H9 (cell line): ENCODE measurements around the gene HCRTR2. TPM values are rescaled to one million over a fixed set of nuclear protein-coding genes. Genes with fewer than 3 reads are reported as not detected.

ENCODE experiments used
- DNase-seq: peaks from one replicate; pipeline ENCODE4 v3.0.0-alpha.2; 2017
- H2AFZ ChIP-seq: one replicate; pipeline ENCODE4 v1.6.1; 2013; ENCODE audit warnings: mild to moderate bottlenecking, low read length, control low read depth, moderate library complexity
- H2AK5ac ChIP-seq: 2 replicates; pipeline ENCODE4 v1.6.1; 2013; ENCODE audit warnings: low read length, control low read depth, mixed read lengths; ENCODE audit not compliant: insufficient read length
- H2BK120ac ChIP-seq: one replicate; pipeline ENCODE4 v1.6.1; 2013; ENCODE audit warnings: low read depth, mild to moderate bottlenecking, low read length, control low read depth, inconsistent platforms; ENCODE audit not compliant: poor library complexity, severe bottlenecking
- H2BK12ac ChIP-seq: 2 replicates; pipeline ENCODE4 v1.6.1; 2013; ENCODE audit warnings: low read length, control low read depth, mixed read lengths, low read depth; ENCODE audit not compliant: insufficient read length
- H2BK15ac ChIP-seq: 2 replicates; pipeline ENCODE4 v1.6.1; 2013; ENCODE audit warnings: low read depth, low read length, control low read depth
- H2BK20ac ChIP-seq: one replicate; pipeline ENCODE4 v1.6.1; 2013; ENCODE audit warnings: low read depth, mild to moderate bottlenecking, low read length, control low read depth, inconsistent platforms; ENCODE audit not compliant: poor library complexity, severe bottlenecking
- H2BK5ac ChIP-seq: 2 replicates; pipeline ENCODE4 v1.6.1; 2013; ENCODE audit warnings: low read length, control low read depth, mixed read lengths; ENCODE audit not compliant: insufficient read length
- H3K14ac ChIP-seq: 2 replicates; pipeline ENCODE4 v1.6.1; 2013; ENCODE audit warnings: low read length, control low read depth; ENCODE audit not compliant: insufficient read depth
- H3K18ac ChIP-seq: 2 replicates; pipeline ENCODE4 v1.6.1; 2013; ENCODE audit warnings: low read depth, mild to moderate bottlenecking, mixed read lengths, low read length, control low read depth; ENCODE audit not compliant: insufficient read length
- H3K23ac ChIP-seq: 2 replicates; pipeline ENCODE4 v1.6.1; 2013; ENCODE audit warnings: low read length, control low read depth, mixed read lengths, low read depth; ENCODE audit not compliant: insufficient read length
- H3K23me2 ChIP-seq: 2 replicates; pipeline ENCODE4 v1.6.1; 2013; ENCODE audit warnings: low read depth, mild to moderate bottlenecking, mixed read lengths, low read length, control low read depth; ENCODE audit not compliant: insufficient read length, poor library complexity, severe bottlenecking
- H3K27ac ChIP-seq: 2 replicates; pipeline ENCODE4 v1.5.1; 2013; ENCODE audit warnings: low read length, control low read depth, mixed read lengths, low read depth; ENCODE audit not compliant: insufficient read length
- H3K27me3 ChIP-seq: 2 replicates; pipeline ENCODE4 v1.6.1; 2013; ENCODE audit warnings: low read length, control low read depth, inconsistent platforms; ENCODE audit not compliant: insufficient read depth
- H3K4ac ChIP-seq: 2 replicates; pipeline ENCODE4 v1.6.1; 2013; ENCODE audit warnings: low read depth, mild to moderate bottlenecking, control low read depth, inconsistent platforms, low read length, moderate library complexity
- H3K4me1 ChIP-seq: 2 replicates; pipeline ENCODE4 v1.6.1; 2013; ENCODE audit warnings: low read length, control low read depth, inconsistent platforms; ENCODE audit not compliant: insufficient read depth
- H3K4me2 ChIP-seq: 2 replicates; pipeline ENCODE4 v1.6.1; 2013; ENCODE audit warnings: low read length, control low read depth, mixed read lengths; ENCODE audit not compliant: insufficient read length, insufficient read depth
- H3K56ac ChIP-seq: 2 replicates; pipeline ENCODE4 v1.6.1; 2013; ENCODE audit warnings: low read depth, mild to moderate bottlenecking, mixed read lengths, low read length, control low read depth; ENCODE audit not compliant: insufficient read length
- H3K79me1 ChIP-seq: 2 replicates; pipeline ENCODE4 v1.6.1; 2013; ENCODE audit warnings: low read depth, mild to moderate bottlenecking, moderate library complexity, low read length, control low read depth, inconsistent platforms; ENCODE audit not compliant: insufficient read depth, poor library complexity, severe bottlenecking
- H3K79me2 ChIP-seq: 2 replicates; pipeline ENCODE4 v1.6.1; 2013; ENCODE audit warnings: low read length, control low read depth, inconsistent platforms; ENCODE audit not compliant: insufficient read depth
- H3K9ac ChIP-seq: 2 replicates; pipeline ENCODE4 v1.6.1; 2013; ENCODE audit warnings: low read length, control low read depth, mixed read lengths; ENCODE audit not compliant: insufficient read length; ENCODE audit errors: extremely low read depth
- H3K9me3 ChIP-seq: one replicate; pipeline ENCODE4 v1.6.1; 2013; ENCODE audit warnings: low read depth, low read length, inconsistent platforms; ENCODE audit not compliant: control insufficient read depth
- H3T11ph ChIP-seq: one replicate; pipeline ENCODE4 v1.6.1; 2013; ENCODE audit warnings: mild to moderate bottlenecking, low read length, control low read depth, inconsistent platforms
- H4K20me1 ChIP-seq: one replicate; pipeline ENCODE4 v1.6.1; 2013; ENCODE audit not compliant: control insufficient read depth, insufficient read length, insufficient read depth
- H4K5ac ChIP-seq: 2 replicates; pipeline ENCODE4 v1.6.1; 2013; ENCODE audit warnings: low read depth, mild to moderate bottlenecking, mixed read lengths, low read length, control low read depth; ENCODE audit not compliant: insufficient read length
- H4K8ac ChIP-seq: replicated peaks from 2 replicates; pipeline ENCODE4 v1.6.1; 2013; ENCODE audit warnings: low read length, control low read depth, mixed read lengths, low read depth; ENCODE audit not compliant: insufficient read length
- H4K91ac ChIP-seq: 2 replicates; pipeline ENCODE4 v1.6.1; 2013; ENCODE audit warnings: low read depth, mild to moderate bottlenecking, moderate library complexity, mixed read lengths, low read length, control low read depth; ENCODE audit not compliant: insufficient read length
- H3K27ac Mint-ChIP-seq, 3 experiments: 2 replicates in 2 of 3; 3 replicates in 1 of 3; pipeline ENCODE4 v1.8.0; 2020 to 2021; ENCODE audit warnings: mixed read lengths in 3 of 3, mild to moderate bottlenecking in 1 of 3, moderate library complexity in 1 of 3
- H3K27me3 Mint-ChIP-seq: 2 replicates; pipeline ENCODE4 v1.8.0; 2021; ENCODE audit warnings: low read depth, mild to moderate bottlenecking, moderate library complexity, mixed read lengths
- H3K36me3 Mint-ChIP-seq, 3 experiments: 2 replicates in 2 of 3; 3 replicates in 1 of 3; pipeline ENCODE4 v1.8.0; 2020 to 2021; ENCODE audit warnings: low read depth in 3 of 3, mixed read lengths in 3 of 3; ENCODE audit not compliant: insufficient read depth in 1 of 3
- H3K4me1 Mint-ChIP-seq, 2 experiments: 2 replicates each; pipeline ENCODE4 v1.8.0; 2020; ENCODE audit warnings: mixed read lengths in 2 of 2
- H3K4me3 Mint-ChIP-seq, 2 experiments: 2 replicates in 1 of 2; 3 replicates in 1 of 2; pipeline ENCODE4 v1.8.0; 2020 to 2021; ENCODE audit warnings: mild to moderate bottlenecking in 2 of 2, mixed read lengths in 2 of 2, moderate library complexity in 1 of 2
- H3K9me3 Mint-ChIP-seq, 2 experiments: 2 replicates in 1 of 2; 3 replicates in 1 of 2; pipeline ENCODE4 v1.8.0; 2020; ENCODE audit warnings: mild to moderate bottlenecking in 2 of 2, mixed read lengths in 2 of 2, moderate library complexity in 1 of 2
- total RNA-seq: library from RNA; stranded (reverse); gene quantifications from 2 replicates; pipeline ENCODE4 v1.2.1, GENCODE V29; 2021
- TF ChIP-seq, protein P1 (sequence below): fragments of 200-600 bp; sonication (generic); conservative IDR thresholded peaks from 3 replicates; pipeline ENCODE4 v1.8.0; 2021; ENCODE audit warnings: antibody characterized with exemption, mild to moderate bottlenecking

Gene HCRTR2
- total RNA-seq, 1 experiment from 2014 or later, result not detected

DNA sequence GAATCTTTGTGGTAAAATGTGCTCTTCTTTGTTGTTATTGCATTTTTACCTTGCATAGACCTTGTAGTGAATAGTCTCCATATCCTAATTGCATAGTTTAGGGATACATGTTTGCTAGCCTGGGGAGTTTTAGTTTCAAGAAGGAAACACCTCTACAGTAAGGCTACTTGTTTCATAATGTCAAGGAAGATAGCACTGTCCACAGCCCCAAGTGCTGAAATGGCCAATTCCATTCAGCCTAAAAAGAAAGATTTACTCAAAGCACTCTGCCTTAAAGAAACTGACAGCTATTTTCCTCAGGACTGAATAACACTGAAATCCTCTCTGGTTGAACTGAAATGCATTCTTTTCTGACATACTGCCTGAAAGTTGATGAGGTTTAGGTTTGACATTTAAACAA, 2.6 kb downstream of the HCRTR2 start:
- Mint-ChIP-seq H3K27me3 (peaks cover 46% of the 10 kb centered on the region), H3K36me3 (no peaks in the 10 kb centered on the region), H3K4me3 (no peak overlapping the region), H3K9me3 (no peaks in the 10 kb centered on the region), H3K4me1 (peaks cover 11 to 14% of the 10 kb centered on the region in 2 experiments), H3K27ac (no peak overlapping the region)
- Histone ChIP-seq H3K23ac (no peak overlapping the region), H4K20me1 (no peaks in the 10 kb centered on the region), H2BK12ac (no peak overlapping the region), H3K18ac (no peak overlapping the region), H3K4ac (no peak overlapping the region), H3K9me3 (no peaks in the 10 kb centered on the region), H2BK15ac (no peak overlapping the region), H3T11ph (no peak overlapping the region), H4K91ac (no peak overlapping the region), H2BK20ac (no peak overlapping the region), H3K27ac (no peak overlapping the region), H4K8ac (no peak overlapping the region), H3K4me1 (no peaks in the 10 kb centered on the region; the same call in 1 of the 2 replicates), H3K79me2 (no peaks in the 10 kb centered on the region), H3K27me3 (peaks cover 4% of the 10 kb centered on the region; the same call in 1 of the 2 replicates), H2BK120ac (no peak overlapping the region), H3K4me2 (no peak overlapping the region), H3K14ac (no peak overlapping the region), H3K56ac (no peak overlapping the region), H3K79me1 (no peaks in the 10 kb centered on the region), H3K23me2 (peaks cover 17% of the 10 kb centered on the region), H2BK5ac (no peak overlapping the region), H2AFZ (no peak overlapping the region), H3K9ac (no peak overlapping the region), H2AK5ac (no peak overlapping the region), H4K5ac (no peak overlapping the region)
- no peak for DNase-seq
- TF ChIP-seq, protein P1, sequence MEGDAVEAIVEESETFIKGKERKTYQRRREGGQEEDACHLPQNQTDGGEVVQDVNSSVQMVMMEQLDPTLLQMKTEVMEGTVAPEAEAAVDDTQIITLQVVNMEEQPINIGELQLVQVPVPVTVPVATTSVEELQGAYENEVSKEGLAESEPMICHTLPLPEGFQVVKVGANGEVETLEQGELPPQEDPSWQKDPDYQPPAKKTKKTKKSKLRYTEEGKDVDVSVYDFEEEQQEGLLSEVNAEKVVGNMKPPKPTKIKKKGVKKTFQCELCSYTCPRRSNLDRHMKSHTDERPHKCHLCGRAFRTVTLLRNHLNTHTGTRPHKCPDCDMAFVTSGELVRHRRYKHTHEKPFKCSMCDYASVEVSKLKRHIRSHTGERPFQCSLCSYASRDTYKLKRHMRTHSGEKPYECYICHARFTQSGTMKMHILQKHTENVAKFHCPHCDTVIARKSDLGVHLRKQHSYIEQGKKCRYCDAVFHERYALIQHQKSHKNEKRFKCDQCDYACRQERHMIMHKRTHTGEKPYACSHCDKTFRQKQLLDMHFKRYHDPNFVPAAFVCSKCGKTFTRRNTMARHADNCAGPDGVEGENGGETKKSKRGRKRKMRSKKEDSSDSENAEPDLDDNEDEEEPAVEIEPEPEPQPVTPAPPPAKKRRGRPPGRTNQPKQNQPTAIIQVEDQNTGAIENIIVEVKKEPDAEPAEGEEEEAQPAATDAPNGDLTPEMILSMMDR, result no peak
